ENCODE results near the gene PID1.

PID1 gene

DNA sequence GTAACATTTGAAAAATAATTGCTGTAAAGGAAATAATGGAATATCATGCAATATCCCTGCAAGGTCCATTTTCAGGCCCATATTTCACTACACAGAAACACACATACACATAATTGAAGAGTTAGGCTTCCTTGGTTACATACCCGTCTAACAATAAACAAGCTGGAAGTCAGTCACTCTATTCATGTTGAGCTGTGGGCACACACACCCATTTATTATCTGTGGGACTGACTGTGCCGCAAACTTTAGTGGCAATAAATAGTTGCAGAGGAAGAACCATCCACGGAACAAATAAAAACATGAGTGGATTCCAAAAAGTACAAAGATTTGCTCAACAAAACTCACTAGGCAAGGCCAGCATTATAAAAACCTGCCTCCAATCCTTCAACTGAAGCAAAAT, 24.8 kb downstream of the PID1 start:
- TF ChIP-seq ZNF274 (IDR thresholded peaks at IDR 0.05; ENCODE audit: low read depth, low read length): no peak
- H3K4me3 ChIP-seq (ENCODE audit: low read length): no peak overlapping the region

DNA sequence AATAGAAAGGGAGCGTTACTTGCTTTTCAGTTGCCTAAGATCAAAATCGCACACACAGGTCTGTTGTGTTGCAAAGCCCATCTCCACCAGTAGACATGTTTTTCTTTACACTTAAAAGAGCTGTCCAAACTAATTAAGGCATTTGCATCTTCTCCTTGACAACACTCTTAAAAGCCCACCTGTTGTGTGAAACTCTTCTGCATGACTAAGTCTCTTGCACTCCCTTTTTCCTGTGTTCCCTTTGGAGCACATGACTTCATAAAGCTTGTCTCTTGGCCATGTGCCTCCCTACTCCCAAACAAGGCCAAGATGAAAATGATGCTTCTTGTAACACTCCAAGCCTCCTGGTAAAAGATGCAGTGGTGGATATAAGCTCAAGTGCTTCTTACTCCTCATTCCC, 26.1 kb downstream of the PID1 start:
- no peak for TF ChIP-seq ZNF274 (IDR thresholded peaks at IDR 0.05; ENCODE audit: low read depth, low read length)
- no peak overlapping the region for H3K4me3 ChIP-seq (ENCODE audit: low read length)

- no peak for TF ChIP-seq ZNF274 (IDR thresholded peaks at IDR 0.05; ENCODE audit: low read depth, low read length)
- no peak overlapping the region for H3K4me3 ChIP-seq (ENCODE audit: low read length)
Measured at GRCh38 chr2:229243890-229244560, 27.1 kb downstream of the PID1 start.

DNA sequence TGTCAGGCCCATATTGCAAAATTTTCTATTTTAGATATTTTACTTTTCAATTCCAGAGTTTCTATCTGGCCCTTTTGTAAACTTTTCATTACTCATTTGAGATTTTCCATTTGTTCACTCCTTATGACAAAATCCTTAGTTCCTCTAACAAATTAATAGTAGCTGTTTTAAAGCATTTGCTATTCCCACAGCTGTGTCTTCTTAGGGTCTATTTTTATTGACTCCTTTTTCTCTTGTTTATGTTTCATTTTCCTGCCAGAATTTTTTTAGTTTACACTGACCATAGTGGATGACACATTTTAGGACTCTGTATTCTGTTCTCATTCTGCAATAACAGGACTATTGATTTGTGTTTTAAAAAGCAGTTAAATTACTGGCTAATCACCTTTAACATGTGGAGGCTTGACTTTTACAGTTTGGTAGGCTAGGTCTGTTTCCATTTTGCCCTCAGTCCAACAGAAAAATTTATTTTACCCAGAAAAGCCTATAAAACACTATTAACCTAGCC, 30.0 kb downstream of the PID1 start:
- no peak for TF ChIP-seq ZNF274 (IDR thresholded peaks at IDR 0.05; ENCODE audit: low read depth, low read length)

DNA sequence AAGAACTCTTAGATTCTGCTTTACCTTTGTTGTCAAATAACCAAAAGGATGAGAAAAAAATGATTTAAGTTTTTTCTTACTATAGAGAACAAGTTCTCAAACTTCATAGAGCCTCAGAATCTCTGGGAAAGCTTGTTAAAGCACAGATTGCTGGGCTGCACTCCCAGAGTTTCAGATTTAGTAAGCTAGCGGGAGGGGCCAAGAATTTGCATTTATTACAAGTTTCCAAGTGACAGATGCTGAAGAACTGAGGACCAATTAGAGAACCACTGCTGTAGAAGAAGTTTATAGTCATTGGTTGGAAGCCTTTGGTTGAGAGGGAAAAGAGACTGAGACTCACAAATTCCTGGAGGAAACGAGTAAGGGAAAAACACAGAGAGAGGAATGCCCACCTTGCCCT, 32.1 kb downstream of the PID1 start:
- TF ChIP-seq ZNF274 (IDR thresholded peaks at IDR 0.05; ENCODE audit: low read depth, low read length): no peak
- no peak overlapping the region for H3K4me3 ChIP-seq (ENCODE audit: low read length)

More for the DNA sequence above, 30.0 kb downstream of the PID1 start:
- H3K4me3 ChIP-seq (ENCODE audit: low read length): no peak overlapping the region

DNA sequence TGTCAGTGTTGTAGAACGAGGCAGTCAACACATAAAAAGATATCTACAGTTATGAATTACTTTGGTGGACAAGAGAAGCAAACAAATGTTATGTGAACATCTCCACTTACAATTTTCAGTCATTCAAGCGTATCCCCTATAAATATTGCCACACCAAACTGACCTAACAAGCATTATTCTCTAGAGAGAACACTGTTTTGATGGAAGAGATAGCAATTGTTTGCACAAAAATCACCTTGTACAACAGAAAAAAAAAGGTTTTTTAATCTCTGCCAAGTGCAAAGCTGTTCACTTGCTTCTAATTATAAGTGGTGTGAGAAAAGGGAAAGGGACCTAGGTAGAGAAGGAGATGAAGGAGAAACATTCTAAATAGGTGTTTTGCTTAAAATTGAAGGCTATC, 33.8 kb downstream of the PID1 start:
- no peak for TF ChIP-seq ZNF274 (IDR thresholded peaks at IDR 0.05; ENCODE audit: low read depth, low read length)
- no peak overlapping the region for H3K4me3 ChIP-seq (ENCODE audit: low read length)

DNA sequence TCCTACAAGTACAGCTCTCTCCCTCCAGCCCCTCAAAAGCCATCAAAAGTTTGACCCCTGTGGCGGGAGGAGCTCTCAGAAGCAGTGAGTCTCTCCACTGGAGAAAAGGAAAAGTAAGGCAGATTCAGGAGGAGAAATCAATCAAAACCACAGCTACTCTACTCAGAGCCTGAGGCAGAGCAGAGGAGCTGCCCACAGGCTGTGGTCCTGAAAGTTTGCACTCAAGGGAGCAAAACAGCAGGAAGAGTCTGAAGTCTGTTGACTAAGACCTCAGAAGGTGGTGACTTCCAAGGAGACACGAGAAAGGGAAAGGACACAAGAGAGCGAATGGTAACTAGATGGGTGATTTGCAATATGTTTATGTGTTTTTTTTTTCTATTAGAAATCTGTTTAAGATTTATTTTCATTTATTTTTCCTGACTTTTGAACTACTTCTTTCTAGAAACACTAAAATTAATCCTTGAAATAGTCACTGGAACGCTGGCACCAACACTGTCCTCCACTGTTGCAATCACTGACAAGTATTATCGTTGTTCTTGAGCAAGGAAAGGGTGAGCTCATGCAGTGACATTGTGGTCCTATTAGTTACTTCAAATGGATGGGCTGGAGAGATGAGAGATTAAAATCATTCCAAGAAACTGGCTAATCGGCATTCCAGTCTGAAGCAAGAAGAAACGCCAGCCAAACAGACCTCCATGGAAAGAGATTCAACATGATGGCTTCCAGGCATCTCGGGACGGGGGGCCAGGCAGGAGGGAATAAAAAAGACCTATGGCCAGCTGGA, 35.8 kb downstream of the PID1 start:
- no peak for TF ChIP-seq ZNF274 (IDR thresholded peaks at IDR 0.05; ENCODE audit: low read depth, low read length)
- H3K4me3 ChIP-seq (ENCODE audit: low read length): no peak overlapping the region

- TF ChIP-seq ZNF274 (IDR thresholded peaks at IDR 0.05; ENCODE audit: low read depth, low read length): no peak
- H3K4me3 ChIP-seq (ENCODE audit: low read length): no peak overlapping the region
Measured at GRCh38 chr2:229231885-229232284, 39.2 kb downstream of the PID1 start.

DNA sequence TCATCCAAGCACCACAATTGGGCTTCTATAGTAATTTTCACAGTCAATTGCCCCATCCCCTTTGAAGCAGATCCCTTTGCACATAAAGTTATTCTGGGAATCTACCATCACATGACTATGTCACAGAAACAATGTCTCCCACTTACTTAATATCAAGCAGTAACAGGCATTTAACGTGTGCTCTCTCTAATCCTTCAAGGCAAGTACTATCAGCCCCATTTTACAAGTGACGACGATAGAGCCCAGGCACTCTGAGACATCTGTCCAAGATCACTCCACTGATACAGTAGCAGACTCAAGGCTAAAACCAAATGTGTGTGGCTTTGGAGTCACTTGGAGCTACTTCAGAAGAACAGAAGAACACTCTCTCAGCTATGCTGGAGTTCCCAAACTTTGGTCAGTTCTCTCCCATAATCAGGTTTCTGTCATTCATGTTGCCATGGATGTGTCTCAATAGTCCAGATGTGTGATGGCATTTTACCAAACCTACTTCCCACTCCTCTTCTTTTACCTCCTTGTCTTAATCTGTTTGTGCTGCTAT, 39.7 kb downstream of the PID1 start:
- H3K4me3 ChIP-seq (ENCODE audit: low read length): no peak overlapping the region
- no peak for TF ChIP-seq ZNF274 (IDR thresholded peaks at IDR 0.05; ENCODE audit: low read depth, low read length)

- H3K4me3 ChIP-seq (ENCODE audit: low read length): no peak overlapping the region
- no peak for TF ChIP-seq ZNF274 (IDR thresholded peaks at IDR 0.05; ENCODE audit: low read depth, low read length)
Measured at GRCh38 chr2:229230911-229231310, 40.2 kb downstream of the PID1 start.

- no peak overlapping the region for H3K4me3 ChIP-seq (ENCODE audit: low read length)
- no peak for TF ChIP-seq ZNF274 (IDR thresholded peaks at IDR 0.05; ENCODE audit: low read depth, low read length)
Measured at GRCh38 chr2:229230256-229230655, 40.8 kb downstream of the PID1 start.

DNA sequence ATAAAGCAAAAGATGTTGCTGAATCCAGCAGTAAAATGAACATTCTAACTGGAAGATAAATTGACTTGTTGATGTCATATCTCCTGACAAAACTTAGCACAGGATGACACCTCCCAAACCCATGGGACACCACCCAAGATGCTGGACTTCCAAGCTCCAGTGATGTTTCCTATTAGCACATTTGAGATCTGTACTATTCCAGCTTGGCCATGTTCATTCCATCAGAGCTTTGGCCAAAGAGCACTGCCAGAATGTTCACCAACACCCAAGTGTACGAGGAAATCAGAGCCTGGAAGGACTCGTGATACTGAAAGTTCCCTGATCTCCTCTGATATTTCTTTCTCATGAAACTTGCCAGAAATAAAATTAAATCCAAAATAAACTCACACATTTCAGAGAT, 44.7 kb downstream of the PID1 start:
- TF ChIP-seq ZNF274 (IDR thresholded peaks at IDR 0.05; ENCODE audit: low read depth, low read length): no peak
- no peak overlapping the region for H3K4me3 ChIP-seq (ENCODE audit: low read length)

GRCh38 chr2:229223107-229223506, 48.0 kb downstream of the PID1 start:
- TF ChIP-seq ZNF274 (IDR thresholded peaks at IDR 0.05; ENCODE audit: low read depth, low read length): no peak
- no peak overlapping the region for H3K4me3 ChIP-seq (ENCODE audit: low read length)

- no peak overlapping the region for H3K4me3 ChIP-seq (ENCODE audit: low read length)
- TF ChIP-seq ZNF274 (IDR thresholded peaks at IDR 0.05; ENCODE audit: low read depth, low read length): no peak
Measured at GRCh38 chr2:229221641-229222040, 49.4 kb downstream of the PID1 start.

GRCh38 chr2:229220254-229220653, 50.8 kb downstream of the PID1 start:
- TF ChIP-seq ZNF274 (IDR thresholded peaks at IDR 0.05; ENCODE audit: low read depth, low read length): no peak
- no peak overlapping the region for H3K4me3 ChIP-seq (ENCODE audit: low read length)

Measured in GM08714 (cell line).